ENCODE results near the gene DNAH9. TPM values are rescaled to one million over a fixed set of nuclear protein-coding genes. Genes with fewer than 3 reads are reported as not detected.
A peak's percentile ranks its signal among the peaks of the same experiment; 100 is the strongest.

Gene DNAH9
- total RNA-seq, 1 donor from 2014 or later: under 0.01 TPM

DNA sequence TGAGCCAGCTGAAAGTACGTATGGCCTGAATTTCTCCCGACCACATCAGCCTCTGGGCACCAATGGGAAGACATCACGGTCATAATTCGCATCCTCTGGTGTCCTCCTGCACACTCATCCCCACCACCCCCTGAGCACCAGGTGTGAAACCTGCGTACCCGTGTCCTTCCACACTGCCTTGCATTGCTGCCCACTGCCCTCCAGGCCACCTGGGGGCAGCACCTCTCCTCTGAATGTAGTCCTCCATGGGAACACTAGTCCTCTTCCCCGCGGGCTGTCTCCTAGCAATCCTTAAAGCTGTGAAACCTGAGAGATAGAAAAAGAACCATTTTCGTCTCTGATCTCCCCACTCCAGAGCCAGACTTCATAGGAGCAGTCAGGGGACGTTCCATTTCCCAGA is 273.5 kb downstream of the DNAH9 start:
- no peak for DNase-seq (ENCODE audit: low read depth)
- Histone ChIP-seq H3K27me3 (ENCODE audit: control insufficient read depth, insufficient read depth, low read length) (no peaks in the 10 kb centered on the region), H3K4me3 (ENCODE audit: low read depth, low read length) (no peak overlapping the region), H3K36me3 (ENCODE audit: control insufficient read depth, insufficient read depth, low read length) (no peaks in the 10 kb centered on the region)
- TF ChIP-seq, protein P1, sequence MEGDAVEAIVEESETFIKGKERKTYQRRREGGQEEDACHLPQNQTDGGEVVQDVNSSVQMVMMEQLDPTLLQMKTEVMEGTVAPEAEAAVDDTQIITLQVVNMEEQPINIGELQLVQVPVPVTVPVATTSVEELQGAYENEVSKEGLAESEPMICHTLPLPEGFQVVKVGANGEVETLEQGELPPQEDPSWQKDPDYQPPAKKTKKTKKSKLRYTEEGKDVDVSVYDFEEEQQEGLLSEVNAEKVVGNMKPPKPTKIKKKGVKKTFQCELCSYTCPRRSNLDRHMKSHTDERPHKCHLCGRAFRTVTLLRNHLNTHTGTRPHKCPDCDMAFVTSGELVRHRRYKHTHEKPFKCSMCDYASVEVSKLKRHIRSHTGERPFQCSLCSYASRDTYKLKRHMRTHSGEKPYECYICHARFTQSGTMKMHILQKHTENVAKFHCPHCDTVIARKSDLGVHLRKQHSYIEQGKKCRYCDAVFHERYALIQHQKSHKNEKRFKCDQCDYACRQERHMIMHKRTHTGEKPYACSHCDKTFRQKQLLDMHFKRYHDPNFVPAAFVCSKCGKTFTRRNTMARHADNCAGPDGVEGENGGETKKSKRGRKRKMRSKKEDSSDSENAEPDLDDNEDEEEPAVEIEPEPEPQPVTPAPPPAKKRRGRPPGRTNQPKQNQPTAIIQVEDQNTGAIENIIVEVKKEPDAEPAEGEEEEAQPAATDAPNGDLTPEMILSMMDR (IDR thresholded peaks at IDR 0.05; ENCODE audit: insufficient read depth, low read length, severe bottlenecking): no peak
- FAIRE-seq: no peak

DNA sequence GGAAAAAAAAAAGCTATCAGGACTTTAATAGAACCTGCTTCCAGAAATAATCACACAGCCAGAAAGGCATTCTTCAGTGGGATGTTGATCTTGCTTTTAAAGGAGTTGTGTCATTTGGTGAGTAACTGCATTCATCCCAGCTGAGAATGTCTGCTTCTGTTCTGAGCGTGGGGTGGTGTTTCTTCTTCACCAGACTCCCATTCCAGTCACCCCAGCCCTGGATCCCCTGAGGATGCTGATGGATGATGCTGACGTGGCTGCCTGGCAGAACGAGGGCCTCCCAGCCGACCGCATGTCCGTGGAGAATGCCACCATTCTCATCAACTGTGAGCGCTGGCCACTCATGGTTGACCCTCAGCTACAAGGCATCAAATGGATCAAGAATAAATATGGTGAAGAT is 276.5 kb downstream of the DNAH9 start:
- TF ChIP-seq, protein P1 (IDR thresholded peaks at IDR 0.05; ENCODE audit: insufficient read depth, low read length, severe bottlenecking): no peak
- DNase-seq (ENCODE audit: low read depth) (no peak), FAIRE-seq (no peak)
- Histone ChIP-seq H3K27me3 (ENCODE audit: control insufficient read depth, insufficient read depth, low read length) (no peaks in the 10 kb centered on the region), H3K36me3 (ENCODE audit: control insufficient read depth, insufficient read depth, low read length) (no peaks in the 10 kb centered on the region), H3K4me3 (ENCODE audit: low read depth, low read length) (no peak overlapping the region)

DNA sequence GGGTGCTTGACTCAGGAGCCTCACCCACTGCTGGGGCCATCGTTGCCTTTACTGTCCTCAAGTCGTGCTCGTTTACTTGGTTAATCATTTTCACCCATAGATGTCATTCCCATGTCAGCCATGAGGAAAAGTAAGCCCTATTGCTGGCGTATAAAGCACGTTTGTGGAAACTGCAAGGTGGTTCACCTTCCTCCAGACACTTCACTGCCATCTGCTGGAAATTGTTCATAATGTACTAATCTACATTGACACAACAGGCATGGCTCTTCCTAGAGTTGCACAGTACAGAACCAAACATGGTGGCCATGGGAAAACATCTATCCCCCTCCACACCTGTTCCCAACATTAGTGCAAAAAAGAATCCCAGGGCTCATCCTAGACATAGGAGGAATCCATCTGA is 282.4 kb downstream of the DNAH9 start:
- TF ChIP-seq, protein P1 (IDR thresholded peaks at IDR 0.05; ENCODE audit: insufficient read depth, low read length, severe bottlenecking): peak; percentile 13
- no peak overlapping the region for H3K4me3 ChIP-seq (ENCODE audit: low read depth, low read length)
- FAIRE-seq: no peak
- H3K27me3 ChIP-seq (ENCODE audit: control insufficient read depth, insufficient read depth, low read length): no peaks in the 10 kb centered on the region
- DNase-seq (ENCODE audit: low read depth): peak; percentile 25
- no peaks in the 10 kb centered on the region for H3K36me3 ChIP-seq (ENCODE audit: control insufficient read depth, insufficient read depth, low read length)

DNA sequence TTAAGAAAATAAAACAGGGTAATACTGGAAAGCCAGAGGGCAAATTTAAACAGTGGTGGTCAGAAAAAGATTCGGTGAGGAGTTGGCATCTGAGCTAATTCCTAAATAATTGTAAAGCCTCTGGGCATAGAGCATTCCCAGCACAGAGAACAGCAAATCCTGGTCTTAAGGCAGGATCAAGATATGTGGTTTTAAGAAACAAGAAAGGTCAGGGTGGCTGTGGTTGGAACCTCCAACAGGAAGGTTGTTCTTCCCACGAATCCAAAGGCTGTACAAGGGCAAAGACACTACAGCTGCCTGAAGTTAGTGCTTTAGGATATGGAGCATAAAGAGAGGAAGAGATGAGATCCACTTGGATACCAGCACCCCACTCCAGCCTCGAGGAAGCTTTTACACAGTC is 284.4 kb downstream of the DNAH9 start:
- no peak overlapping the region for H3K4me3 ChIP-seq (ENCODE audit: low read depth, low read length)
- H3K27me3 ChIP-seq (ENCODE audit: control insufficient read depth, insufficient read depth, low read length): no peaks in the 10 kb centered on the region
- no peaks in the 10 kb centered on the region for H3K36me3 ChIP-seq (ENCODE audit: control insufficient read depth, insufficient read depth, low read length)
- no peak for FAIRE-seq
- no peak for DNase-seq (ENCODE audit: low read depth)
- TF ChIP-seq, protein P1 (IDR thresholded peaks at IDR 0.05; ENCODE audit: insufficient read depth, low read length, severe bottlenecking): no peak

DNA sequence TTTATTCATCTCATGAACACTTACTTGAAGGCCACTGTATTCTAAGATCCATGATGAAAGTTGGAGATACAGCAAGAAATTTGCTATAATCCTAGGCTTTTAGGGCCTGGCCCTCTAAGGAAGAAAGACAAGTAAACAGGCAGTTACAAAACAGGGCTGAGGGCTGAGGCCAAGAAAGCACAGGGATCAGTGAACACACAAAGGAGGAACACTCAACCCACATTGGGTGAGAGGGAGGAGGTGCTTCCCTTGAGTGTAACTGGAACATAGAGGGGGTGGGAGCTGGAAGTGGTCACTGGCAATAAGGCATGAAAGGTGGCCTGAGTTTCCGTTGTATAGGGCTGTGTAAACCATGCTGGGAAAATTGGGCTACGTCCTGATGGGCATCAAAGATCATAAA is 286.8 kb downstream of the DNAH9 start:
- DNase-seq (ENCODE audit: low read depth): no peak
- FAIRE-seq: no peak
- Histone ChIP-seq H3K4me3 (ENCODE audit: low read depth, low read length) (no peak overlapping the region), H3K36me3 (ENCODE audit: control insufficient read depth, insufficient read depth, low read length) (no peaks in the 10 kb centered on the region), H3K27me3 (ENCODE audit: control insufficient read depth, insufficient read depth, low read length) (no peaks in the 10 kb centered on the region)
- TF ChIP-seq, protein P1 (IDR thresholded peaks at IDR 0.05; ENCODE audit: insufficient read depth, low read length, severe bottlenecking): no peak

DNA sequence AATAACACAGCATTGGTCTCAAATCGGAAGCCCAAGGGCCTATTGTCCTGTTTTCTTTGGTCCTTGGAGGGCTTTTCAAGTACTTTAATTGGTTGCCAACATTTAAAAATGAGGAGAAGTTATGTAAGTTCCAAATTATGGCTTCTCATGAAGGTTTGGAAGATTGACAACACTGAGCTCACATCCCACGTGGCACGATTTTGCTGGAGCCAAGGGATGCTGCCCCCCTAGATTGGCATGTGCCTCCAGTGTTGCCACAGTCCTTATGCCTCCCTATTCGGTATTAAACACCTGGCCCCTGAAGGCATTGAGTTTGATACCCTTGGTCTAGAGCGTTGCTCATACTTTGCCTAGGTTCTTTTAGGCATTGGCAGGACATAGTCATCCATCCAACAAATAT is 291.0 kb downstream of the DNAH9 start:
- Histone ChIP-seq H3K36me3 (ENCODE audit: control insufficient read depth, insufficient read depth, low read length) (no peaks in the 10 kb centered on the region), H3K4me3 (ENCODE audit: low read depth, low read length) (no peak overlapping the region), H3K27me3 (ENCODE audit: control insufficient read depth, insufficient read depth, low read length) (no peaks in the 10 kb centered on the region)
- TF ChIP-seq, protein P1 (IDR thresholded peaks at IDR 0.05; ENCODE audit: insufficient read depth, low read length, severe bottlenecking): no peak
- DNase-seq (ENCODE audit: low read depth) (no peak), FAIRE-seq (no peak)

All from bronchial epithelial cell (primary cell).